PC-3 (cell line): ENCODE data around the gene LIN28A. TPM values are rescaled to one million over a fixed set of nuclear protein-coding genes. Genes with fewer than 3 reads are reported as not detected.

Experiments
- ATAC-seq: fragments of 200-7000 bp; cut with Tn5 transposase; 2 replicates; pipeline ENCODE4 v1.9.1; 2020; ENCODE audit warnings: mild to moderate bottlenecking, moderate library complexity
- BruUV-seq: library from RNA; stranded (reverse); fragments of 400-500 nt; replicated peaks from 2 replicates; lab custom pipeline; 2021; lab: Mats Ljungman, UMichigan
- CTCF ChIA-PET: fragments of 300-600 bp; sonication (Branson Sonifier 250); formaldehyde crosslinking; loops from one replicate; lab custom pipeline; 2022; ENCODE audit warnings: antibody characterized with exemption; lab: Charles Lee
- POLR2A ChIA-PET: fragments of 300-600 bp; sonication (Branson Sonifier 250); formaldehyde crosslinking; loops from one replicate; lab custom pipeline; 2022; ENCODE audit warnings: antibody characterized with exemption; ENCODE audit not compliant: unreplicated experiment; lab: Charles Lee
- DNase-seq: peaks from one replicate; pipeline ENCODE4 v3.0.0-alpha.2; 2015
- H2AFZ ChIP-seq: fragments of 300-600 bp; sonication (generic); 2 replicates; pipeline ENCODE4 v1.6.0; 2016; ENCODE audit warnings: antibody characterized with exemption, low read length
- H3F3A ChIP-seq: fragments of 300-600 bp; sonication (generic); one replicate; pipeline ENCODE4 v1.6.0; 2017; ENCODE audit warnings: antibody characterized with exemption, low read length, control low read depth, mild to moderate bottlenecking; ENCODE audit not compliant: unreplicated experiment
- H3K27ac ChIP-seq: fragments of 300-600 bp; sonication (generic); 2 replicates; pipeline ENCODE4 v1.5.1; 2016; ENCODE audit warnings: mild to moderate bottlenecking, low read length
- H3K27me3 ChIP-seq: fragments of 300-600 bp; sonication (generic); 2 replicates; pipeline ENCODE4 v1.6.1; 2016; ENCODE audit warnings: low read length, mixed read lengths
- H3K36me3 ChIP-seq: fragments of 300-600 bp; sonication (generic); 2 replicates; pipeline ENCODE4 v1.6.1; 2016; ENCODE audit warnings: low read depth, mixed run types, low read length, mixed read lengths
- H3K4me1 ChIP-seq: fragments of 300-600 bp; sonication (generic); 2 replicates; pipeline ENCODE4 v1.5.1; 2016; ENCODE audit warnings: low read length; ENCODE audit not compliant: insufficient read depth
- H3K4me2 ChIP-seq: fragments of 300-600 bp; sonication (generic); 2 replicates; pipeline ENCODE4 v1.6.0; 2016; ENCODE audit warnings: low read length
- H3K4me3 ChIP-seq: fragments of 300-600 bp; sonication (generic); 2 replicates; pipeline ENCODE4 v1.5.1; 2016; ENCODE audit warnings: mild to moderate bottlenecking, low read length, mixed read lengths
- H3K79me2 ChIP-seq: fragments of 300-600 bp; sonication (generic); 2 replicates; pipeline ENCODE4 v1.6.1; 2017; ENCODE audit warnings: low read length, mixed read lengths
- H3K9ac ChIP-seq: fragments of 300-600 bp; sonication (generic); 2 replicates; pipeline ENCODE4 v1.6.0; 2016; ENCODE audit warnings: mild to moderate bottlenecking, low read length
- H3K9me2 ChIP-seq: fragments of 300-600 bp; sonication (generic); replicated peaks from 2 replicates; pipeline ENCODE4 v1.6.1; 2016; ENCODE audit warnings: mixed run types, low read length, mixed read lengths
- H3K9me3 ChIP-seq: fragments of 300-600 bp; sonication (generic); 2 replicates; pipeline ENCODE4 v1.6.1; 2016; ENCODE audit warnings: low read length, mixed read lengths
- H4K20me1 ChIP-seq: fragments of 300-600 bp; sonication (generic); 2 replicates; pipeline ENCODE4 v1.6.1; 2016; ENCODE audit warnings: low read length, mixed read lengths
- EZH2 ChIP-seq: fragments of 300-600 bp; sonication (generic); IDR thresholded peaks from one replicate; pipeline ENCODE4 v1.6.1; 2017; ENCODE audit warnings: antibody characterized with exemption, mild to moderate bottlenecking, low read length; ENCODE audit not compliant: unreplicated experiment
- EZH2phosphoT487 ChIP-seq: fragments of 300-600 bp; sonication (generic); IDR thresholded peaks from 2 replicates; pipeline ENCODE4 v1.6.1; 2018; ENCODE audit warnings: mild to moderate bottlenecking, antibody characterized with exemption, low read length, borderline replicate concordance
- intact Hi-C: fragments of 100-400 bp; cut with micrococcal nuclease; formaldehyde crosslinking; loops from 2 replicates; pipeline ENCODE4 v1.9.0; 2023
- total RNA-seq: library from RNA; depleted of rRNA; stranded (reverse); fragments of >200 nt; gene quantifications from 2 replicates; pipeline ENCODE4 v1.2.3, GENCODE V29; 2014
- TF ChIP-seq, protein P1 (sequence below): fragments of 300-600 bp; sonication (generic); conservative IDR thresholded peaks from 2 replicates; pipeline ENCODE4 v1.5.1; 2017; ENCODE audit warnings: antibody characterized with exemption, low read depth, mild to moderate bottlenecking, low read length

LIN28A gene
- total RNA-seq, 1 experiment from 2014 or later, result not detected

DNA sequence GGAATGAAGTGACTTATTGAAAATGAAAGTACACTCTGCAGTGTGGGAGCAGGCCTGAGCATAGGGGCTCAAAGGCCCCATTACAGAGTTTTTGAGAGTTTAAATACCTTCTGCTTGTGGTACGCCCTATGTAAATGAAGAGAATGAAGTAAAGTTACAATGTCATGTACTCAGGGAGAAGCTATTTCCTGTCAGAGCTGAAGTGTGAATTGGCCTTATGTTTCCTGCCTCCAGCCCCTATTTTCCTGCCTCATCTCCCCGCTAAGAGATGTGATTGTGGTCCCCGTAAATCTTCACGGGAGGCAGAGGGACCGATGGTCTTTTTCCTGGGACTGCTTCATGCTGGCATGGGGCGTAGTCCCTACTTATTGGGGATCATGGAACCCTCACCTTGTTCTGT lies 35.5 kb upstream of the LIN28A start:
- H3F3A ChIP-seq, result peaks cover 3% of the 10 kb centered on the region
- no peak for DNase-seq
- BruUV-seq, result no TSS peak

GRCh38 chr1:26376050-26376449 lies 34.6 kb upstream of the LIN28A start:
- no peak for ATAC-seq
- POLR2A ChIA-PET, result no interaction called here
- no peaks in the 10 kb centered on the region for H3K79me2 ChIP-seq
- no peak overlapping the region for H3K4me2 ChIP-seq
- H3F3A ChIP-seq, result peaks cover 3% of the 10 kb centered on the region
- intact Hi-C loops, result no loop called here
- no peaks in the 10 kb centered on the region for H3K36me3 ChIP-seq
- no peak overlapping the region for H2AFZ ChIP-seq
- no peaks in the 10 kb centered on the region for H3K9me2 ChIP-seq
- CTCF ChIA-PET, result no interaction called here
- no peak for DNase-seq
- no peaks in the 10 kb centered on the region for H3K9me3 ChIP-seq
- no peak overlapping the region for H3K4me3 ChIP-seq
- H3K4me1 ChIP-seq, result peaks cover 18% of the 10 kb centered on the region
- no peak overlapping the region for H3K27ac ChIP-seq
- no TSS peak for BruUV-seq
- TF ChIP-seq, protein P1, sequence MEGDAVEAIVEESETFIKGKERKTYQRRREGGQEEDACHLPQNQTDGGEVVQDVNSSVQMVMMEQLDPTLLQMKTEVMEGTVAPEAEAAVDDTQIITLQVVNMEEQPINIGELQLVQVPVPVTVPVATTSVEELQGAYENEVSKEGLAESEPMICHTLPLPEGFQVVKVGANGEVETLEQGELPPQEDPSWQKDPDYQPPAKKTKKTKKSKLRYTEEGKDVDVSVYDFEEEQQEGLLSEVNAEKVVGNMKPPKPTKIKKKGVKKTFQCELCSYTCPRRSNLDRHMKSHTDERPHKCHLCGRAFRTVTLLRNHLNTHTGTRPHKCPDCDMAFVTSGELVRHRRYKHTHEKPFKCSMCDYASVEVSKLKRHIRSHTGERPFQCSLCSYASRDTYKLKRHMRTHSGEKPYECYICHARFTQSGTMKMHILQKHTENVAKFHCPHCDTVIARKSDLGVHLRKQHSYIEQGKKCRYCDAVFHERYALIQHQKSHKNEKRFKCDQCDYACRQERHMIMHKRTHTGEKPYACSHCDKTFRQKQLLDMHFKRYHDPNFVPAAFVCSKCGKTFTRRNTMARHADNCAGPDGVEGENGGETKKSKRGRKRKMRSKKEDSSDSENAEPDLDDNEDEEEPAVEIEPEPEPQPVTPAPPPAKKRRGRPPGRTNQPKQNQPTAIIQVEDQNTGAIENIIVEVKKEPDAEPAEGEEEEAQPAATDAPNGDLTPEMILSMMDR, result no peak
- TF ChIP-seq EZH2phosphoT487, result no peak
- TF ChIP-seq EZH2, result no peak
- no peaks in the 10 kb centered on the region for H3K27me3 ChIP-seq
- no peak overlapping the region for H3K9ac ChIP-seq
- no peaks in the 10 kb centered on the region for H4K20me1 ChIP-seq

More for the DNA sequence above, 35.5 kb upstream of the LIN28A start:
- Histone ChIP-seq H4K20me1 (no peaks in the 10 kb centered on the region), H3K9me2 (no peaks in the 10 kb centered on the region), H3K9me3 (no peaks in the 10 kb centered on the region), H3K4me1 (peaks cover 18% of the 10 kb centered on the region), H3K4me3 (no peak overlapping the region), H3K4me2 (no peak overlapping the region), H3K27me3 (no peaks in the 10 kb centered on the region), H2AFZ (no peak overlapping the region), H3K36me3 (no peaks in the 10 kb centered on the region), H3K9ac (no peak overlapping the region), H3K79me2 (no peaks in the 10 kb centered on the region), H3K27ac (no peak overlapping the region)
- ChIA-PET CTCF (no interaction called here), POLR2A (interaction anchor here (0.6 kb wide), 1 partner anchor 249 kb away, joined by 3 read pairs; no protein-coding TSS in a partner anchor)
- intact Hi-C loops, result no loop called here
- no peak for TF ChIP-seq EZH2
- TF ChIP-seq EZH2phosphoT487, result no peak
- ATAC-seq, result no peak

- Histone ChIP-seq H3K27me3 (no peaks in the 10 kb centered on the region), H3K9ac (no peak overlapping the region), H3K4me2 (peak overlapping the region; percentile 59), H3K9me2 (no peaks in the 10 kb centered on the region), H3K79me2 (no peaks in the 10 kb centered on the region), H3K36me3 (no peaks in the 10 kb centered on the region), H3K9me3 (no peaks in the 10 kb centered on the region), H3K4me1 (peaks cover 16% of the 10 kb centered on the region), H4K20me1 (no peaks in the 10 kb centered on the region), H2AFZ (peak overlapping the region; percentile 25; the same call in 1 of the 2 replicates), H3K27ac (peak overlapping the region; percentile 76), H3K4me3 (no peak overlapping the region; the same call in 1 of the 2 replicates), H3F3A (peaks cover 3% of the 10 kb centered on the region)
- ATAC-seq (peak; percentile 88), DNase-seq (peak; percentile 94)
- BruUV-seq, result no TSS peak
- ChIA-PET POLR2A (interaction anchor here (0.5 to 0.7 kb wide), 4 partner anchors 13 to 291 kb away, joined by 3 to 10 read pairs (median 6); partner anchors contain the start of gene CNKSR1), CTCF (interaction anchor here (0.8 to 1.1 kb wide), 3 partner anchors 11 to 39 kb away, joined by 3 to 5 read pairs (median 4); no protein-coding TSS in a partner anchor)
- no peak for TF ChIP-seq EZH2
- intact Hi-C loops, result no loop called here
Measured at GRCh38 chr1:26378088-26378878, 32.3 kb upstream of the LIN28A start.
